HEK293 (cell line): Measurements from ENCODE around the gene TTC6.

Experiments used
- CTCF ChIA-PET: fragments of 350-600 bp; formaldehyde crosslinking; extraction: SDS; loops from one replicate; lab custom pipeline; 2021; ENCODE audit warnings: antibody characterized with exemption; lab: Yijun Ruan, JAX
- POLR2A ChIA-PET: fragments of 300-600 bp; formaldehyde crosslinking; extraction: SDS; loops from one replicate; lab custom pipeline; 2020; ENCODE audit warnings: antibody characterized with exemption, inconsistent platforms; lab: Yijun Ruan, JAX
- H3K27ac ChIP-seq: fragments of 200-500 bp; sonication (Bioruptor generic); 2 replicates; pipeline ENCODE4 v1.5.1; 2014; ENCODE audit warnings: low read depth, low read length, control low read depth, inconsistent platforms; ENCODE audit errors: extremely low read depth
- H3K36me3 ChIP-seq, 2 experiments: fragments of 200-500 bp in 1 of 2; sonication (Bioruptor generic) in 1 of 2; 1 replicate in 1 of 2; 2 replicates in 1 of 2; pipeline ENCODE4 v1.5.1; 2014 to 2017; ENCODE audit warnings: inconsistent platforms in 2 of 2, low read length in 2 of 2; ENCODE audit not compliant: control insufficient read depth in 2 of 2, insufficient read depth in 1 of 2
- H3K4me1 ChIP-seq: fragments of 200-500 bp; sonication (Bioruptor generic); 2 replicates; pipeline ENCODE4 v1.5.1; 2014; ENCODE audit warnings: mild to moderate bottlenecking, low read length, inconsistent platforms; ENCODE audit not compliant: control insufficient read depth, insufficient read depth
- H3K4me3 ChIP-seq: 2 replicates; pipeline ENCODE4 v1.5.1; 2011; ENCODE audit warnings: low read depth, mild to moderate bottlenecking, control low read depth, low read length, moderate library complexity
- H3K9me3 ChIP-seq: fragments of 200-500 bp; sonication (Bioruptor generic); 2 replicates; pipeline ENCODE4 v1.5.1; 2014; ENCODE audit warnings: low read depth, low read length, inconsistent platforms; ENCODE audit not compliant: control insufficient read depth, insufficient read depth
- BCL11A ChIP-seq: fragments of 450-650 bp; formaldehyde crosslinking; IDR thresholded peaks from 2 replicates; pipeline ENCODE4 v1.5.1; 2016; ENCODE audit warnings: low read depth, missing biosample characterization, missing genetic modification characterization
- EGR2 ChIP-seq: fragments of 450-650 bp; formaldehyde crosslinking; IDR thresholded peaks from 2 replicates; pipeline ENCODE4 v1.5.1; 2016; ENCODE audit warnings: low read depth, missing biosample characterization, missing genetic modification characterization
- KLF7 ChIP-seq: fragments of 450-650 bp; formaldehyde crosslinking; IDR thresholded peaks from 2 replicates; pipeline ENCODE4 v1.5.1; 2016; ENCODE audit warnings: missing biosample characterization, missing genetic modification characterization, borderline replicate concordance
- SCRT1 ChIP-seq: fragments of 450-650 bp; formaldehyde crosslinking; IDR thresholded peaks from 2 replicates; pipeline ENCODE4 v1.5.1; 2016; ENCODE audit warnings: missing biosample characterization, missing genetic modification characterization, borderline replicate concordance
- SCRT2 ChIP-seq: fragments of 450-650 bp; formaldehyde crosslinking; IDR thresholded peaks from 2 replicates; pipeline ENCODE4 v1.5.1; 2016; ENCODE audit warnings: missing biosample characterization, missing genetic modification characterization
- WT1 ChIP-seq: fragments of 450-650 bp; formaldehyde crosslinking; IDR thresholded peaks from 2 replicates; pipeline ENCODE4 v1.5.1; 2016; ENCODE audit warnings: missing biosample characterization, missing genetic modification characterization
- ZEB2 ChIP-seq: fragments of 450-650 bp; formaldehyde crosslinking; IDR thresholded peaks from 2 replicates; pipeline ENCODE4 v1.5.1; 2016; ENCODE audit warnings: missing biosample characterization, missing genetic modification characterization
- ZNF121 ChIP-seq: fragments of 450-650 bp; formaldehyde crosslinking; IDR thresholded peaks from 2 replicates; pipeline ENCODE4 v1.5.1; 2016; ENCODE audit warnings: missing biosample characterization, missing genetic modification characterization
- ZNF184 ChIP-seq: fragments of 450-650 bp; IDR thresholded peaks from 2 replicates; pipeline ENCODE4 v1.5.1; 2018; ENCODE audit warnings: missing biosample characterization, mild to moderate bottlenecking, missing genetic modification characterization
- ZNF19 ChIP-seq: fragments of 450-650 bp; formaldehyde crosslinking; IDR thresholded peaks from 2 replicates; pipeline ENCODE4; 2016; ENCODE audit warnings: missing biosample characterization, missing genetic modification characterization, low read depth
- ZNF223 ChIP-seq: fragments of 450-650 bp; formaldehyde crosslinking; IDR thresholded peaks from 2 replicates; pipeline ENCODE4 v1.5.1; 2016; ENCODE audit warnings: missing biosample characterization, missing genetic modification characterization
- ZNF311 ChIP-seq: fragments of 450-650 bp; formaldehyde crosslinking; IDR thresholded peaks from 2 replicates; pipeline ENCODE4 v1.5.1; 2017; ENCODE audit warnings: missing biosample characterization, missing genetic modification characterization, borderline replicate concordance
- ZNF426 ChIP-seq: fragments of 450-650 bp; formaldehyde crosslinking; IDR thresholded peaks from 2 replicates; pipeline ENCODE4 v1.5.1; 2017; ENCODE audit warnings: missing biosample characterization, missing genetic modification characterization, mild to moderate bottlenecking, inconsistent platforms, moderate library complexity
- ZNF530 ChIP-seq: fragments of 450-650 bp; formaldehyde crosslinking; IDR thresholded peaks from 2 replicates; pipeline ENCODE4 v1.5.1; 2016; ENCODE audit warnings: low read depth, missing biosample characterization, missing genetic modification characterization
- ZNF621 ChIP-seq: fragments of 450-650 bp; formaldehyde crosslinking; IDR thresholded peaks from 2 replicates; pipeline ENCODE4 v1.5.1; 2017; ENCODE audit warnings: missing biosample characterization, missing genetic modification characterization
- ZNF658 ChIP-seq: fragments of 450-650 bp; formaldehyde crosslinking; IDR thresholded peaks from 2 replicates; pipeline ENCODE4; 2016; ENCODE audit warnings: missing biosample characterization, missing genetic modification characterization
- TF ChIP-seq, protein P1 (sequence below): fragments of 450-650 bp; formaldehyde crosslinking; IDR thresholded peaks from 2 replicates; pipeline ENCODE4 v1.5.1; 2017; ENCODE audit warnings: missing biosample characterization, mild to moderate bottlenecking, missing genetic modification characterization, moderate library complexity
- TF ChIP-seq, protein P2 (sequence below): fragments of 450-650 bp; formaldehyde crosslinking; IDR thresholded peaks from 2 replicates; pipeline ENCODE4 v1.5.1; 2017; ENCODE audit warnings: missing biosample characterization, missing genetic modification characterization
- TF ChIP-seq, protein P3 (sequence below): fragments of 450-650 bp; formaldehyde crosslinking; IDR thresholded peaks from 2 replicates; pipeline ENCODE4 v1.5.1; 2017; ENCODE audit warnings: missing biosample characterization, missing genetic modification characterization
- TF ChIP-seq, protein P4 (sequence below): fragments of 450-650 bp; formaldehyde crosslinking; IDR thresholded peaks from 2 replicates; pipeline ENCODE4; 2016; ENCODE audit warnings: missing biosample characterization, missing genetic modification characterization
- TF ChIP-seq, protein P5 (sequence below): fragments of 450-650 bp; formaldehyde crosslinking; IDR thresholded peaks from 2 replicates; pipeline ENCODE4 v1.5.0; 2017; ENCODE audit warnings: missing biosample characterization, missing genetic modification characterization, borderline replicate concordance

TTC6 gene

DNA sequence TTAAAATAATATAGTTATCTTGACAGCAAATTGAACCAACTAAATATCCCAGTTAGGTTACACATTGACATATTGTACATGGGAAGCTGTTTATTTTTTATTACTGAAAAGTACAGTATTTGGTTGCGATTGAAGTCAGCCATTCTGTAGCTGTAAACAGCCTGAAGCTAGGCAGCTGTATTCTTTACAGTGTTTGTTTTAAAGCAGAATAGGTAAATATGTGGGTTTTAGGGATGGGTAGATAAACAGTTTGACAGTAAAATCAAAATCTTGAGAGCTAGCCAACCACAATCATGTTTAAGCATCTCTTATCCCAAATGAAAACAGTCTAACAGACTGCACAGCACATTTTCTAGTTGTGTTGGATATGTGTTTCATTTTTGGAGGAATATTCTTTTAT, 45.7 kb downstream of the TTC6 start:
- POLR2A ChIA-PET = no interaction called here

DNA sequence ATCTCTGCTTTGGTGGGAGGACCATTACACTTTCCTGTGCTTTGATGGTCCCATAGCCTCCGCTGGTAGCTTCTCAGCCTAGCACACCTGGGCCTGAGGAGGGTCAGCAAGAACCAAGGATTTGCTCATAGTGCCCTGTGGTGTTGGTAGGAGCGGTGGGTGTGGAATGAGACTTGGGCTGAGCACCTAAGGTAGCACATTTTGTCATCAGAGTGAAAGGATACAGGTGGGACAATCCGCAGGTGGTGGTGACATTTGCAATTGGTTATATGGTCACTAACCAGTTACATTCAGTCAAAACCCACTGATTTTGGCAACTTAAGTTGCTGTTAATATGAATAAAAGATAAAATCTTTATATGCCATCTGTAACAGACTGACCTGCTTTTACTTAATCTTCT, 46.7 kb downstream of the TTC6 start:
- Histone ChIP-seq H3K4me1 (peaks cover 6% of the 10 kb centered on the region; the same call in 1 of the 2 replicates), H3K9me3 (no peaks in the 10 kb centered on the region), H3K4me3 (no peak overlapping the region), H3K36me3 (no peaks in the 10 kb centered on the region; a peak in 1 of 3 replicates), H3K27ac (no peak overlapping the region)
- POLR2A ChIA-PET = no interaction called here
- TF ChIP-seq ZNF223 (tag by site-specific recombination) (no peak), SCRT2 (peak; percentile 62), ZNF621 (tag by site-specific recombination) (no peak), ZNF121 (tag by site-specific recombination) (no peak), ZNF19 (no peak), KLF7 (no peak), ZNF184 (tag by site-specific recombination) (no peak), EGR2 (no peak), ZNF426 (tag by site-specific recombination) (no peak), ZNF530 (tag by site-specific recombination) (no peak), SCRT1 (tag by site-specific recombination) (peak; percentile 51; the same call in 1 of the 2 replicates), ZEB2 (tag by site-specific recombination) (no peak)
- TF ChIP-seq, protein P1, sequence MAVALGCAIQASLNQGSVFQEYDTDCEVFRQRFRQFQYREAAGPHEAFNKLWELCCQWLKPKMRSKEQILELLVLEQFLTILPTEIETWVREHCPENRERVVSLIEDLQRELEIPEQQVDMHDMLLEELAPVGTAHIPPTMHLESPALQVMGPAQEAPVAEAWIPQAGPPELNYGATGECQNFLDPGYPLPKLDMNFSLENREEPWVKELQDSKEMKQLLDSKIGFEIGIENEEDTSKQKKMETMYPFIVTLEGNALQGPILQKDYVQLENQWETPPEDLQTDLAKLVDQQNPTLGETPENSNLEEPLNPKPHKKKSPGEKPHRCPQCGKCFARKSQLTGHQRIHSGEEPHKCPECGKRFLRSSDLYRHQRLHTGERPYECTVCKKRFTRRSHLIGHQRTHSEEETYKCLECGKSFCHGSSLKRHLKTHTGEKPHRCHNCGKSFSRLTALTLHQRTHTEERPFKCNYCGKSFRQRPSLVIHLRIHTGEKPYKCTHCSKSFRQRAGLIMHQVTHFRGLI = no peak
- CTCF ChIA-PET = no interaction called here

More for the DNA sequence above, 45.7 kb downstream of the TTC6 start:
- CTCF ChIA-PET = interaction anchor here (0.6 kb wide), 1 partner anchor 672 kb away, joined by 3 read pairs; no protein-coding TSS in a partner anchor
- TF ChIP-seq ZNF311 (tag by site-specific recombination) (no peak), BCL11A (tag by site-specific recombination) (no peak), ZNF19 (no peak), WT1 (tag by site-specific recombination) (no peak), ZNF658 (tag by site-specific recombination) (no peak)
- TF ChIP-seq, protein P2, sequence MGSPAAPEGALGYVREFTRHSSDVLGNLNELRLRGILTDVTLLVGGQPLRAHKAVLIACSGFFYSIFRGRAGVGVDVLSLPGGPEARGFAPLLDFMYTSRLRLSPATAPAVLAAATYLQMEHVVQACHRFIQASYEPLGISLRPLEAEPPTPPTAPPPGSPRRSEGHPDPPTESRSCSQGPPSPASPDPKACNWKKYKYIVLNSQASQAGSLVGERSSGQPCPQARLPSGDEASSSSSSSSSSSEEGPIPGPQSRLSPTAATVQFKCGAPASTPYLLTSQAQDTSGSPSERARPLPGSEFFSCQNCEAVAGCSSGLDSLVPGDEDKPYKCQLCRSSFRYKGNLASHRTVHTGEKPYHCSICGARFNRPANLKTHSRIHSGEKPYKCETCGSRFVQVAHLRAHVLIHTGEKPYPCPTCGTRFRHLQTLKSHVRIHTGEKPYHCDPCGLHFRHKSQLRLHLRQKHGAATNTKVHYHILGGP = peak; percentile 10; the same call in 1 of the 2 replicates
- TF ChIP-seq, protein P3, sequence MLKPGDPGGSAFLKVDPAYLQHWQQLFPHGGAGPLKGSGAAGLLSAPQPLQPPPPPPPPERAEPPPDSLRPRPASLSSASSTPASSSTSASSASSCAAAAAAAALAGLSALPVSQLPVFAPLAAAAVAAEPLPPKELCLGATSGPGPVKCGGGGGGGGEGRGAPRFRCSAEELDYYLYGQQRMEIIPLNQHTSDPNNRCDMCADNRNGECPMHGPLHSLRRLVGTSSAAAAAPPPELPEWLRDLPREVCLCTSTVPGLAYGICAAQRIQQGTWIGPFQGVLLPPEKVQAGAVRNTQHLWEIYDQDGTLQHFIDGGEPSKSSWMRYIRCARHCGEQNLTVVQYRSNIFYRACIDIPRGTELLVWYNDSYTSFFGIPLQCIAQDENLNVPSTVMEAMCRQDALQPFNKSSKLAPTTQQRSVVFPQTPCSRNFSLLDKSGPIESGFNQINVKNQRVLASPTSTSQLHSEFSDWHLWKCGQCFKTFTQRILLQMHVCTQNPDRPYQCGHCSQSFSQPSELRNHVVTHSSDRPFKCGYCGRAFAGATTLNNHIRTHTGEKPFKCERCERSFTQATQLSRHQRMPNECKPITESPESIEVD (tag by site-specific recombination) = peak; percentile 47; the same call in 1 of the 2 replicates
- TF ChIP-seq, protein P4, sequence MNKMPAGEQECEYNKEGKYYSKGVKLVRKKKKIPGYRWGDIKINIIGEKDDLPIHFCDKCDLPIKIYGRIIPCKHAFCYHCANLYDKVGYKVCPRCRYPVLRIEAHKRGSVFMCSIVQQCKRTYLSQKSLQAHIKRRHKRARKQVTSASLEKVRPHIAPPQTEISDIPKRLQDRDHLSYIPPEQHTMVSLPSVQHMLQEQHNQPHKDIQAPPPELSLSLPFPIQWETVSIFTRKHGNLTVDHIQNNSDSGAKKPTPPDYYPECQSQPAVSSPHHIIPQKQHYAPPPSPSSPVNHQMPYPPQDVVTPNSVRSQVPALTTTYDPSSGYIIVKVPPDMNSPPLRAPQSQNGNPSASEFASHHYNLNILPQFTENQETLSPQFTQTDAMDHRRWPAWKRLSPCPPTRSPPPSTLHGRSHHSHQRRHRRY (tag by site-specific recombination) = no peak
- TF ChIP-seq, protein P5, sequence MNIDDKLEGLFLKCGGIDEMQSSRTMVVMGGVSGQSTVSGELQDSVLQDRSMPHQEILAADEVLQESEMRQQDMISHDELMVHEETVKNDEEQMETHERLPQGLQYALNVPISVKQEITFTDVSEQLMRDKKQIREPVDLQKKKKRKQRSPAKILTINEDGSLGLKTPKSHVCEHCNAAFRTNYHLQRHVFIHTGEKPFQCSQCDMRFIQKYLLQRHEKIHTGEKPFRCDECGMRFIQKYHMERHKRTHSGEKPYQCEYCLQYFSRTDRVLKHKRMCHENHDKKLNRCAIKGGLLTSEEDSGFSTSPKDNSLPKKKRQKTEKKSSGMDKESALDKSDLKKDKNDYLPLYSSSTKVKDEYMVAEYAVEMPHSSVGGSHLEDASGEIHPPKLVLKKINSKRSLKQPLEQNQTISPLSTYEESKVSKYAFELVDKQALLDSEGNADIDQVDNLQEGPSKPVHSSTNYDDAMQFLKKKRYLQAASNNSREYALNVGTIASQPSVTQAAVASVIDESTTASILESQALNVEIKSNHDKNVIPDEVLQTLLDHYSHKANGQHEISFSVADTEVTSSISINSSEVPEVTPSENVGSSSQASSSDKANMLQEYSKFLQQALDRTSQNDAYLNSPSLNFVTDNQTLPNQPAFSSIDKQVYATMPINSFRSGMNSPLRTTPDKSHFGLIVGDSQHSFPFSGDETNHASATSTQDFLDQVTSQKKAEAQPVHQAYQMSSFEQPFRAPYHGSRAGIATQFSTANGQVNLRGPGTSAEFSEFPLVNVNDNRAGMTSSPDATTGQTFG (tag by site-specific recombination) = no peak
- H3K4me3 ChIP-seq = no peak overlapping the region
- no peak overlapping the region for H3K27ac ChIP-seq
- no peaks in the 10 kb centered on the region for H3K9me3 ChIP-seq
- no peaks in the 10 kb centered on the region; a peak in 1 of 3 replicates for H3K36me3 ChIP-seq
- H3K4me1 ChIP-seq = peaks cover 6% of the 10 kb centered on the region; the same call in 1 of the 2 replicates
